Effector memory CD4-positive, alpha-beta T cell (primary cell): ENCODE data around the gene TMEM207.
"Not testable (repeated sequence)": the region's sequence is repeated elsewhere in the genome, so short reads cannot be mapped to it uniquely, and the experiment has no call there.

Source experiments
- DNase-seq, 3 donors: peaks; one replicate each; pipeline ENCODE4 v3.0.0-alpha.2; 2020
- H3K27ac ChIP-seq: 2 replicates; pipeline ENCODE4 v1.7.0; 2013; ENCODE audit warnings: mild to moderate bottlenecking, low read length, moderate library complexity; ENCODE audit not compliant: insufficient read depth, poor library complexity, severe bottlenecking
- H3K27me3 ChIP-seq: replicated peaks from 2 replicates; pipeline ENCODE4 v1.7.0; 2013; ENCODE audit warnings: mild to moderate bottlenecking, low read length; ENCODE audit not compliant: insufficient read depth, control insufficient read depth, poor library complexity, severe bottlenecking
- H3K36me3 ChIP-seq: 2 replicates; pipeline ENCODE4 v1.7.0; 2013; ENCODE audit warnings: mild to moderate bottlenecking, low read length, moderate library complexity; ENCODE audit not compliant: control insufficient read depth, insufficient read depth
- H3K4me1 ChIP-seq: 2 replicates; pipeline ENCODE4 v1.7.0; 2013; ENCODE audit warnings: low read length, mild to moderate bottlenecking; ENCODE audit not compliant: control insufficient read depth, insufficient read depth, poor library complexity, severe bottlenecking
- H3K4me3 ChIP-seq: 2 replicates; pipeline ENCODE4 v1.7.0; 2013; ENCODE audit warnings: low read length, low read depth, mild to moderate bottlenecking; ENCODE audit not compliant: insufficient read depth, poor library complexity, severe bottlenecking
- H3K9me3 ChIP-seq: 2 replicates; pipeline ENCODE4 v1.7.0; 2013; ENCODE audit warnings: mild to moderate bottlenecking, low read length, moderate library complexity; ENCODE audit not compliant: control insufficient read depth

Gene TMEM207

DNA sequence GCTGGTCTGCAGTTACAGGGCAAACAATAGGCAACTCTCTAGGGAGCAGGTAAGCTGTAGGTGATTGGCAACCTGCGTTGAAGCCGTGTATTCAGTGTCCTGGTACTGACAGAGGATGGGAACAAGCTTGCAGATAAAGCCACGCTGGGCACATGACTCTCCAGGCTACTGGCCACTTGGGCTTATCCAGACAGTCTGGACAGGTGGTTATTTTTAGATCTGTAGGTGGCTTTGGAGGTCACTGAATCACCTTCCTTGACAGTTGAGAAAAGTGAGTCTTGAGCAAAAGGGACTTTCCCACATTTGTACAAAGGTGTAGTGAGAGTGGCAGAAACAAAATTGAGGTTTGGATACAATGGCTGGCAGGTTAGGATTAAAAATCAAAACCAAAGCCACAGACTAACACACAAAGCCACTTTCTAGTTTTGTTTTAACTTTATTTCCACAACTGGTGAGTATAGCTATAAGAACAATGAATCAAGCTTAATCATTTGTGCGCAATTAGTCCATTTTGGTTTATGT lies 41.9 kb upstream of the TMEM207 start:
- no peaks in the 10 kb centered on the region for H3K36me3 ChIP-seq
- no peak for DNase-seq
- H3K27ac ChIP-seq = no peak overlapping the region
- no peaks in the 10 kb centered on the region for H3K9me3 ChIP-seq
- H3K4me1 ChIP-seq = no peaks in the 10 kb centered on the region
- H3K4me3 ChIP-seq = no peak overlapping the region
- peaks cover 4% of the 10 kb centered on the region for H3K27me3 ChIP-seq

DNA sequence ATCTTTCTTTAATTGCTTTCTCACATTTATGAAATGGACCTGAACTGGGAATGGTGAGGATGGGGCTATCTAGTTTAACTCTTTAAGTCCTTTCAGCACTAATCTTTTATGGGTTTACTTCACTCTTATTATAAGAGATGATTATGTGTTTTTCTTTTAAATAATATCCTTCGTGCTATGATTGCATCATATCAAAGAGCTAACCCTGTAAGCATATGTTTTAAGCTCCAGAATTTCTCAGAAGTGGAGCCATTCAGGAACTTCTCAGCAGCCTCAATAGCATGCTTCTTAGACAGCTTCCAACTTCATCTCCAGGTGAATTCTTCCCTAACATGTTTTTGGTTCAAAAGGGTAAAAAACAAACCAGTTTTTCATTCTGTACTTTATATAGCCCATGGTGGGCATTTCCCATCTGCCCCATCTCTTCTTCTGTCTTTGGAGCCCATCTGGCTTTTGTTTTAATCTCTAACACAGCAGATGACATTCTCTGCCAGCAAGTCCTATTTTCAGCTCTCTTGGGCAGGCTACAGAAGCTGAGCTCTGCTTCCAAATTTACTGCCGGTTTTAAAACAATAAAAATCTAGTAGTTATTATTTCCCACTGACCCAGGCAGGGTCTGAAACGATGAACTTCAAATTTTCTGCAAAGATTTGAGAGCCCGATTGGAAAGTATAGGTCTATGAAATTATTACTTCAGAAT lies 37.4 kb upstream of the TMEM207 start:
- no peak overlapping the region for H3K27ac ChIP-seq
- no peaks in the 10 kb centered on the region for H3K9me3 ChIP-seq
- no peaks in the 10 kb centered on the region for H3K4me1 ChIP-seq
- no peak for DNase-seq
- H3K4me3 ChIP-seq = no peak overlapping the region
- no peaks in the 10 kb centered on the region for H3K36me3 ChIP-seq
- H3K27me3 ChIP-seq = peaks cover 4% of the 10 kb centered on the region

DNA sequence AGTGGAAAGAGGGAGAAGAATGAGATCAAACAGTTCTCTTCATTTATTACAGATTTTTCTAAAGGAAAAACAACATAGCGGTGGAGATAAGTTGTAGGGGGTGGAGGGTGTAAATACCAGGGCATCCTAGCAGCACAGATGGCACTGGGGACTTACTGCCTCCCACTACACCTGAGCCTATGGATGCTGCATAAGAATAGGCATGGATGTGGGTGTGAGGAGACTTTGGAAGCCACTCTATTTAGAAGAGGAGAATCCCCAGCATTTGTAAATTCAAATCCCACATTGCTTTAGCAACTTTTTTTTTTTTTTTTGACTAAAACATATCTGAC lies 36.8 kb upstream of the TMEM207 start:
- Histone ChIP-seq H3K4me3 (no peak overlapping the region), H3K4me1 (no peaks in the 10 kb centered on the region), H3K27ac (no peak overlapping the region), H3K9me3 (no peaks in the 10 kb centered on the region), H3K36me3 (no peaks in the 10 kb centered on the region), H3K27me3 (peaks cover 4% of the 10 kb centered on the region)
- DNase-seq = no peak

DNA sequence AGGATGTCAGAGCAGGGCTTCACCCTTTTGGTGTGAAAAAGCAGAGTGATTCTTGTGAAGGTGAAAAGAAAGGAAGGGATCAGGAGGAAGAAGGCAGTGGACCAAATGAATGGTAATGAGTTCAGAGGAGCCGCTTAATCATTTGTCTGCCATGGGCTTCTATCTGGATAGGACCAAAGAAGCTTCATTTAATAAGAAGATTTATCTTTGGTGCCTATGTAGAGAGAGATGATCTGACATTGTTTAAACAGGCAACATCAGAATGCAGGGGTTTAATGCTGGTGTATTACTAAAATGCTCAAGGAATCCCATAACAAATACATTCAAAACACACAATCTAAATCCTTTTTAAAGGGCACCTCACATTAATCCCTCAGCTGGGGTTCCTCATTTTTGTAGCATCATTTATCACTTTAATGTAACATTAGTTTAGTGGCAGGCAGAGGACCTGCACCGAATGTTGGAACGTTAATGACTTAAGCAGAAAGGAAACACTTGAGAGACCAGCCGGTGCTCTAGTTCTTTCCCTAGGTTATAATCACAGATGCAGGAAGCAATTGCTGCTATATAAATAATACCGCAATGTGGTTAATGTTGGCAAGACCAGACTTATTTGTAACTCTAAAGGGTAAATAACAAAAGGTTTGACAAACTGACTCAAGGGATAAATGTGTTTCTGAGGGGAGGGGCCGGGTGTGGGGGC lies 36.3 kb upstream of the TMEM207 start:
- DNase-seq = no peak
- Histone ChIP-seq H3K4me1 (no peaks in the 10 kb centered on the region), H3K27ac (no peak overlapping the region), H3K36me3 (no peaks in the 10 kb centered on the region), H3K9me3 (no peaks in the 10 kb centered on the region), H3K4me3 (no peak overlapping the region), H3K27me3 (peaks cover 4% of the 10 kb centered on the region)

DNA sequence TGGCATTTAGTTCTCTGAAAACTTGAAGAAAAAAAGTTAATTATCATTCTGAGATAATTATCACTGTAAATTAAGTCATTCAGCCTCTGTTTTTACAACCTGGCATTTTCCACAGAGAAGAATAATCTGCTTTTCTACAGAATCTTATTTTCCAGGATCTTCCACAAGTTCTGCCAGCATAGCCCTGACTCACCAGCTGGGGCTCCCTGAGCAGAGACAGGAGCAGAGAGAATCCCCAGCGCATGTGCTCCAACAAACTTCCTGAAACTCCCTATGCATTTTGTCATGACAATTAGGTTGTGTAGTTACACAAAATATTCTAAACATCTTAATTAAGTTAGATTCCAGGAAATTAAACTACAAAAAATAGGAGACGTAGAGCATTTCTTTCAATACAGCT lies 32.1 kb upstream of the TMEM207 start:
- Histone ChIP-seq H3K4me1 (no peaks in the 10 kb centered on the region), H3K27ac (no peak overlapping the region), H3K4me3 (no peak overlapping the region), H3K27me3 (no peaks in the 10 kb centered on the region), H3K9me3 (no peaks in the 10 kb centered on the region), H3K36me3 (no peaks in the 10 kb centered on the region)
- no peak for DNase-seq

DNA sequence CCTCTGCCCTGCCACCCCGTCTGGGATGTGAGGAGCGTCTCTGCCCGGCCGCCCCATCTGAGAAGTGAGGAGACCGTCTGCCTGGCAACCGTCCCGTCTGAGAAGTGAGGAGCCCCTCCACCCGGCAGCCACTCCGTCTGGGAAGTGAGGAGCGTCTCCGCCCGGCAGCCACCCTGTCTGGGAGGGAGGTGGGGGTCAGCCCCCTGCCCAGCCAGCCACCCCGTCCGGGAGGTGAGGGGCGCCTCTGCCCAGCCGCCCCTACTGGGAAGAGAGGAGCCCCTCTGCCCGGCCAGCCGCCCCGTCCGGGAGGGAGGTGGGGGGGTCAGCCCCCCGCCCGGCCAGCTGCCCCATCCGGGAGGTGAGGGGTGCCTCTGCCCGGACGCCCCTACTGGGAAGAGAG lies 23.6 kb upstream of the TMEM207 start:
- DNase-seq, H3K27ac ChIP-seq, H3K27me3 ChIP-seq, H3K9me3 ChIP-seq, H3K36me3 ChIP-seq, H3K4me3 ChIP-seq, H3K4me1 ChIP-seq: not testable (repeated sequence)

DNA sequence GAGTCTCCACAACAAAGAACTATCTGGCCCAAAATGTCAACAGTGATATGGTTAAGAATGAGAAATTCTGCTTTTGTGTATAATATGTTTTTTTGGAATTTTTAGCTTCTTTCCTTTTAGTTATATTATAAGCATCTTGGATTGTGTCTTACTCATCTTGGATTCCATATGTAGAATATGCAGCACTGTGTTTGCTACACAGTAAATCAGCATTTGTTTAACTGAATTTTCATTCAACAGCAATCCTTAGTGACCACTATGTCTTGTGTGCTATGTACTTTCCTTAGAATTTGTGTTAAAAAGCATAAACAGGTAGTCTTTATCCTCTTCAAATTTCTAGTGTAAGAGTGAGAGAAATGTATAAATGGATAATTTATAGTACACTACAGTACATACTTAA lies 18.2 kb upstream of the TMEM207 start:
- Histone ChIP-seq H3K27ac (no peak overlapping the region), H3K9me3 (no peaks in the 10 kb centered on the region), H3K36me3 (no peaks in the 10 kb centered on the region), H3K27me3 (no peaks in the 10 kb centered on the region), H3K4me1 (no peaks in the 10 kb centered on the region), H3K4me3 (no peak overlapping the region)
- no peak for DNase-seq

DNA sequence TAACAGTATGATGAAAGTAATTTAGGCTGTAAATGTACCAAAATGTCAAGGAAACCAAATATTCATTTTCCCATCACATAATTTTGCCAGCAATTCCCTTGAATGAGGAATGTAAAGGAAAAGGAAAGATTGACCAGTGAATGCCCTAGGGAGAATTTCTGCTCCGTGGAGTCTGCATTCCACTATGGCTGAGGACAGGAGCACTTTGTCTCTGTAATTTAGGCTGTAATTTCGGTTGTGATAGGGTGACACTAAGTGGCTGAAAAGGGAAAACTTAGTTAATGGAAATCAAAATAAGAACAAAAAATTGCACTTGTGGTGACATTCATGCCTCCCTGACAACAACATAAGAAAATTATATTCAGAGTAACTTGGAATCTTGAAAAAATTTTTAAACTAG lies 8.3 kb upstream of the TMEM207 start:
- no peak for DNase-seq
- no peaks in the 10 kb centered on the region for H3K9me3 ChIP-seq
- H3K36me3 ChIP-seq = no peaks in the 10 kb centered on the region

DNA sequence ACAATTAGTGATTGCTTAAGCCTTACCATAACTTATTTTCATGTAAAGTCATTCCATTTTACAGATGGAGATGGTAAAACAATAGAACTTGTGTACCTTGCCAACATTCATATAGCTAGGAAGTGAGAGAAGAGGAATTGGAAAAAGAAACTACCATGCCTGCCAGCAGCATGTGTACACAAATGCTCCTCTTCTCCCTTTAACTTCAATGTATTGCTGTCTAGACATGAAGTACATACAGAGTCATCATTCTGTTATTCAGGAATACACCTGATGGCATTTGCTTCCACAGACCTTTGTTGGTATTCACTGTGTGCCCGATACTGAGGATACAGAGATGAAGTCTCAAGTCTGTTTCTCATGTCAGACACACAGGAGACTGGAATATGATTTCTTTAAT lies 7.1 kb upstream of the TMEM207 start:
- Histone ChIP-seq H3K36me3 (no peaks in the 10 kb centered on the region), H3K27me3 (no peaks in the 10 kb centered on the region), H3K4me1 (no peaks in the 10 kb centered on the region), H3K9me3 (no peaks in the 10 kb centered on the region), H3K27ac (no peak overlapping the region), H3K4me3 (no peak overlapping the region)
- no peak for DNase-seq

More for the DNA sequence above, 8.3 kb upstream of the TMEM207 start:
- no peaks in the 10 kb centered on the region for H3K27me3 ChIP-seq
- no peaks in the 10 kb centered on the region for H3K4me1 ChIP-seq
- H3K4me3 ChIP-seq = no peak overlapping the region
- H3K27ac ChIP-seq = no peak overlapping the region

DNA sequence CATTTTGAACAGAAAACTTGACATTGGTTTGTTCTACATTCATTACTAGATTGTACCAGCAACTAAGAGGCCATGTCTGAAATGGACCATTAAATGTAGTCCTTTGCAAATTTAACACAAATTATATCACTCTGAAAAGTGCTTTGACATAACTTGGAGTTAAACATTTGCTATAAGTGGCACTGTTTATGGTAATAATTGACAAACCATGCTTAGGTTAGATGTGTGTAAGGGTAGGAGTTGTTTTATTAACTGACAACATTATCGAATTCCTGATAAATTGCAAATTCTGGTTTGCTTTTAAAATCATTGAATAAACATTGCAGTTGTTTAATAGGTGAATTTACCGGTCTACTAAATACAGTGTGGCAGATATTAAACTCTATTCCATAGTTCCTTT lies 6.1 kb upstream of the TMEM207 start:
- Histone ChIP-seq H3K27me3 (no peaks in the 10 kb centered on the region), H3K27ac (no peak overlapping the region), H3K36me3 (no peaks in the 10 kb centered on the region), H3K4me3 (no peak overlapping the region), H3K4me1 (no peaks in the 10 kb centered on the region), H3K9me3 (no peaks in the 10 kb centered on the region)
- no peak for DNase-seq
